GM23248 (cell line): ENCODE measurements around the gene PKNOX2. TPM values are rescaled to one million over a fixed set of nuclear protein-coding genes. Genes with fewer than 3 reads are reported as not detected.

Source experiments
- DNase-seq: peaks from one replicate; pipeline ENCODE4 v3.0.0-alpha.2; 2015
- H2AFZ ChIP-seq: fragments of 200-600 bp; sonication (generic); 2 replicates; pipeline ENCODE4 v1.6.1; 2016; ENCODE audit warnings: antibody characterized with exemption
- H3F3A ChIP-seq: fragments of 200-600 bp; sonication (generic); 2 replicates; pipeline ENCODE4 v1.6.1; 2016; ENCODE audit warnings: mild to moderate bottlenecking, antibody characterized with exemption, mixed run types; ENCODE audit not compliant: insufficient read depth
- H3K27ac ChIP-seq: fragments of 200-600 bp; sonication (generic); 2 replicates; pipeline ENCODE4 v1.5.1; 2016; ENCODE audit warnings: mild to moderate bottlenecking
- H3K27me3 ChIP-seq: fragments of 200-600 bp; sonication (generic); replicated peaks from 2 replicates; pipeline ENCODE4 v1.6.1; 2016; ENCODE audit warnings: mild to moderate bottlenecking; ENCODE audit not compliant: insufficient read depth
- H3K36me3 ChIP-seq: fragments of 200-600 bp; sonication (generic); 2 replicates; pipeline ENCODE4 v1.6.1; 2016; ENCODE audit warnings: low read depth, mild to moderate bottlenecking
- H3K4me1 ChIP-seq: fragments of 200-600 bp; sonication (generic); 2 replicates; pipeline ENCODE4 v1.6.1; 2016; ENCODE audit warnings: mild to moderate bottlenecking; ENCODE audit not compliant: insufficient read depth
- H3K4me2 ChIP-seq: fragments of 200-600 bp; sonication (generic); one replicate; pipeline ENCODE4 v1.6.1; 2016; ENCODE audit warnings: mild to moderate bottlenecking; ENCODE audit not compliant: unreplicated experiment
- H3K4me3 ChIP-seq: fragments of 200-600 bp; sonication (generic); 2 replicates; pipeline ENCODE4 v1.5.1; 2016; ENCODE audit warnings: mild to moderate bottlenecking
- H3K79me2 ChIP-seq: fragments of 200-600 bp; sonication (generic); 2 replicates; pipeline ENCODE4 v1.6.1; 2016; ENCODE audit warnings: mild to moderate bottlenecking; ENCODE audit not compliant: insufficient read depth
- H3K9ac ChIP-seq: fragments of 200-600 bp; sonication (generic); 2 replicates; pipeline ENCODE4 v1.6.1; 2016; ENCODE audit warnings: mild to moderate bottlenecking
- H3K9me2 ChIP-seq: fragments of 200-600 bp; sonication (generic); 2 replicates; pipeline ENCODE4 v1.6.1; 2016; ENCODE audit warnings: mixed run types, mild to moderate bottlenecking, moderate library complexity; ENCODE audit not compliant: insufficient read depth
- H3K9me3 ChIP-seq: fragments of 200-600 bp; sonication (generic); one replicate; pipeline ENCODE4 v1.6.1; 2017; ENCODE audit warnings: low read depth
- H4K20me1 ChIP-seq: fragments of 200-600 bp; sonication (generic); 2 replicates; pipeline ENCODE4 v1.6.0; 2016; ENCODE audit not compliant: insufficient read depth
- EZH2 ChIP-seq: fragments of 200-600 bp; sonication (generic); IDR thresholded peaks from 2 replicates; pipeline ENCODE4 v1.6.1; 2018; ENCODE audit warnings: antibody characterized with exemption, mild to moderate bottlenecking; ENCODE audit not compliant: insufficient read depth, poor library complexity, severe bottlenecking
- EZH2phosphoT487 ChIP-seq: fragments of 200-600 bp; sonication (generic); IDR thresholded peaks from 2 replicates; pipeline ENCODE4 v1.6.1; 2018; ENCODE audit warnings: antibody characterized with exemption, moderate library complexity, mild to moderate bottlenecking, low read depth; ENCODE audit not compliant: insufficient read depth
- WGBS, 2 experiments: methylation state at CpG; one replicate each; pipeline ENCODE4 v1.1.6; 2015 to 2017; ENCODE audit warnings: low lambda C conversion rate in 2 of 2, low coverage in 1 of 2; ENCODE audit errors: missing lambda C conversion rate in 2 of 2; 5-methylcytosine and 5-hydroxymethylcytosine counted together
- in situ Hi-C: fragments of 300-500 bp; cut with MboI; formaldehyde crosslinking; loops from 2 replicates; pipeline ENCODE4 v1.15.0; 2020
- polyA plus RNA-seq: library from polyadenylated mRNA; unstranded; fragments of >200 nt; fragmentation: Nextera tagmentation; extraction: Ambion mirVana; gene quantifications from 2 replicates; pipeline ENCODE4 v1.2.1, GENCODE V29; 2016
- total RNA-seq: library from RNA; depleted of rRNA; stranded (reverse); fragments of >200 nt; shearing (Covaris generic); gene quantifications from 2 replicates; pipeline ENCODE4 v1.2.3, GENCODE V29; 2014

The PKNOX2 gene
- total and polyA plus RNA-seq, 2 experiments from 2014 or later: 0.21 to 0.76 TPM

GRCh38 chr11:125305345-125305744 lies 140.8 kb downstream of the PKNOX2 start:
- H3K9ac ChIP-seq: no peak overlapping the region
- no peaks in the 10 kb centered on the region; the same call in 1 of the 2 replicates for H3K27me3 ChIP-seq
- H3K27ac ChIP-seq: no peak overlapping the region
- no peak for DNase-seq
- no peak overlapping the region for H2AFZ ChIP-seq
- H3K36me3 ChIP-seq: no peaks in the 10 kb centered on the region
- TF ChIP-seq EZH2 (no peak), EZH2phosphoT487 (no peak)
- no peaks in the 10 kb centered on the region for H3K9me2 ChIP-seq
- 73 to 75% methylated on average over 7 of the region's 7 CpGs for WGBS, 2 experiments
- no peaks in the 10 kb centered on the region for H4K20me1 ChIP-seq
- H3K4me2 ChIP-seq: no peak overlapping the region
- no peak overlapping the region for H3K4me3 ChIP-seq
- H3K79me2 ChIP-seq: no peaks in the 10 kb centered on the region
- H3K4me1 ChIP-seq: peaks cover 8% of the 10 kb centered on the region; the same call in 1 of the 2 replicates
- H3F3A ChIP-seq: peaks cover 6% of the 10 kb centered on the region; the same call in 1 of the 2 replicates
- no peaks in the 10 kb centered on the region for H3K9me3 ChIP-seq
- in situ Hi-C loops: no loop called here

GRCh38 chr11:125306476-125306875 lies 141.9 kb downstream of the PKNOX2 start:
- Histone ChIP-seq H2AFZ (no peak overlapping the region), H3K9ac (no peak overlapping the region), H3K4me2 (no peak overlapping the region), H3K4me3 (no peak overlapping the region), H3K36me3 (no peaks in the 10 kb centered on the region), H3K27me3 (peaks cover 3% of the 10 kb centered on the region; the same call in 1 of the 2 replicates), H3K9me3 (no peaks in the 10 kb centered on the region), H3K9me2 (no peaks in the 10 kb centered on the region), H3K79me2 (no peaks in the 10 kb centered on the region), H3K4me1 (no peaks in the 10 kb centered on the region), H4K20me1 (no peaks in the 10 kb centered on the region), H3K27ac (no peak overlapping the region), H3F3A (no peaks in the 10 kb centered on the region)
- in situ Hi-C loops: no loop called here
- TF ChIP-seq EZH2 (no peak), EZH2phosphoT487 (no peak)
- whole genome bisulfite sequencing, 2 experiments: 48% methylated on average over 7 of the region's 7 CpGs
- DNase-seq: no peak

GRCh38 chr11:125308246-125308645 lies 143.7 kb downstream of the PKNOX2 start:
- DNase-seq: no peak
- H3K36me3 ChIP-seq: no peaks in the 10 kb centered on the region

GRCh38 chr11:125312391-125312790 lies 147.8 kb downstream of the PKNOX2 start:
- WGBS, 2 experiments: 79 to 82% methylated on average over 12 of the region's 12 CpGs
- no peak for DNase-seq
- Histone ChIP-seq H3F3A (no peaks in the 10 kb centered on the region), H3K27me3 (peaks cover 8% of the 10 kb centered on the region), H3K27ac (no peak overlapping the region), H3K4me2 (no peak overlapping the region), H4K20me1 (no peaks in the 10 kb centered on the region), H3K9me3 (no peaks in the 10 kb centered on the region), H3K4me3 (no peak overlapping the region), H3K9ac (no peak overlapping the region), H3K9me2 (no peaks in the 10 kb centered on the region), H2AFZ (no peak overlapping the region), H3K4me1 (no peaks in the 10 kb centered on the region), H3K36me3 (no peaks in the 10 kb centered on the region), H3K79me2 (no peaks in the 10 kb centered on the region)
- in situ Hi-C loops: no loop called here
- TF ChIP-seq EZH2: no peak

More at GRCh38 chr11:125308246-125308645, 143.7 kb downstream of the PKNOX2 start:
- Histone ChIP-seq H3K4me3 (no peak overlapping the region), H3F3A (no peaks in the 10 kb centered on the region), H3K79me2 (no peaks in the 10 kb centered on the region), H3K27me3 (peaks cover 5% of the 10 kb centered on the region), H4K20me1 (no peaks in the 10 kb centered on the region), H3K27ac (no peak overlapping the region), H3K4me2 (no peak overlapping the region), H3K4me1 (no peaks in the 10 kb centered on the region), H3K9me3 (no peaks in the 10 kb centered on the region), H3K9ac (no peak overlapping the region), H2AFZ (no peak overlapping the region), H3K9me2 (no peaks in the 10 kb centered on the region)
- WGBS, 2 experiments: 52 to 54% methylated on average over 5 of the region's 5 CpGs
- in situ Hi-C loops: no loop called here
- no peak for TF ChIP-seq EZH2
- no peak for TF ChIP-seq EZH2phosphoT487

GRCh38 chr11:125312812-125313211 lies 148.3 kb downstream of the PKNOX2 start:
- Histone ChIP-seq H3K27me3 (peaks cover 8% of the 10 kb centered on the region), H3K9ac (no peak overlapping the region), H3F3A (no peaks in the 10 kb centered on the region), H4K20me1 (no peaks in the 10 kb centered on the region), H3K9me3 (no peaks in the 10 kb centered on the region), H3K4me1 (no peaks in the 10 kb centered on the region), H2AFZ (no peak overlapping the region), H3K9me2 (no peaks in the 10 kb centered on the region), H3K27ac (no peak overlapping the region), H3K4me2 (no peak overlapping the region), H3K36me3 (no peaks in the 10 kb centered on the region), H3K4me3 (no peak overlapping the region), H3K79me2 (no peaks in the 10 kb centered on the region)
- 73 to 74% methylated on average over 9 of the region's 9 CpGs for WGBS, 2 experiments
- DNase-seq: no peak
- TF ChIP-seq EZH2 (no peak), EZH2phosphoT487 (no peak)
- in situ Hi-C loops: no loop called here
